HEK293 (cell line): Measurements from ENCODE around the gene RNASE3.

Experiments used
- CTCF ChIA-PET: fragments of 350-600 bp; formaldehyde crosslinking; extraction: SDS; loops from one replicate; lab custom pipeline; 2021; ENCODE audit warnings: antibody characterized with exemption; lab: Yijun Ruan, JAX
- POLR2A ChIA-PET: fragments of 300-600 bp; formaldehyde crosslinking; extraction: SDS; loops from one replicate; lab custom pipeline; 2020; ENCODE audit warnings: antibody characterized with exemption, inconsistent platforms; lab: Yijun Ruan, JAX
- H3K27ac ChIP-seq: fragments of 200-500 bp; sonication (Bioruptor generic); 2 replicates; pipeline ENCODE4 v1.5.1; 2014; ENCODE audit warnings: low read depth, low read length, control low read depth, inconsistent platforms; ENCODE audit errors: extremely low read depth
- H3K36me3 ChIP-seq, 2 experiments: fragments of 200-500 bp in 1 of 2; sonication (Bioruptor generic) in 1 of 2; 1 replicate in 1 of 2; 2 replicates in 1 of 2; pipeline ENCODE4 v1.5.1; 2014 to 2017; ENCODE audit warnings: inconsistent platforms in 2 of 2, low read length in 2 of 2; ENCODE audit not compliant: control insufficient read depth in 2 of 2, insufficient read depth in 1 of 2
- H3K4me1 ChIP-seq: fragments of 200-500 bp; sonication (Bioruptor generic); 2 replicates; pipeline ENCODE4 v1.5.1; 2014; ENCODE audit warnings: mild to moderate bottlenecking, low read length, inconsistent platforms; ENCODE audit not compliant: control insufficient read depth, insufficient read depth
- H3K4me3 ChIP-seq: 2 replicates; pipeline ENCODE4 v1.5.1; 2011; ENCODE audit warnings: low read depth, mild to moderate bottlenecking, control low read depth, low read length, moderate library complexity
- H3K9me3 ChIP-seq: fragments of 200-500 bp; sonication (Bioruptor generic); 2 replicates; pipeline ENCODE4 v1.5.1; 2014; ENCODE audit warnings: low read depth, low read length, inconsistent platforms; ENCODE audit not compliant: control insufficient read depth, insufficient read depth
- GLIS1 ChIP-seq: fragments of 450-650 bp; formaldehyde crosslinking; IDR thresholded peaks from 2 replicates; pipeline ENCODE4 v1.5.1; 2016; ENCODE audit warnings: missing biosample characterization, missing genetic modification characterization
- KLF7 ChIP-seq: fragments of 450-650 bp; formaldehyde crosslinking; IDR thresholded peaks from 2 replicates; pipeline ENCODE4 v1.5.1; 2016; ENCODE audit warnings: missing biosample characterization, missing genetic modification characterization, borderline replicate concordance
- OSR2 ChIP-seq: fragments of 450-650 bp; formaldehyde crosslinking; IDR thresholded peaks from 2 replicates; pipeline ENCODE4 v1.5.1; 2016; ENCODE audit warnings: missing biosample characterization, missing genetic modification characterization
- PATZ1 ChIP-seq: fragments of 450-650 bp; formaldehyde crosslinking; IDR thresholded peaks from 2 replicates; pipeline ENCODE4 v1.5.1; 2016; ENCODE audit warnings: missing biosample characterization, missing genetic modification characterization
- SCRT1 ChIP-seq: fragments of 450-650 bp; formaldehyde crosslinking; IDR thresholded peaks from 2 replicates; pipeline ENCODE4 v1.5.1; 2016; ENCODE audit warnings: missing biosample characterization, missing genetic modification characterization, borderline replicate concordance
- ZNF157 ChIP-seq: fragments of 450-650 bp; formaldehyde crosslinking; IDR thresholded peaks from 2 replicates; pipeline ENCODE4 v1.5.1; 2016; ENCODE audit warnings: missing biosample characterization, missing genetic modification characterization
- ZNF184 ChIP-seq: fragments of 450-650 bp; IDR thresholded peaks from 2 replicates; pipeline ENCODE4 v1.5.1; 2018; ENCODE audit warnings: missing biosample characterization, mild to moderate bottlenecking, missing genetic modification characterization
- ZNF26 ChIP-seq: fragments of 450-650 bp; formaldehyde crosslinking; IDR thresholded peaks from 2 replicates; pipeline ENCODE4 v1.5.1; 2016; ENCODE audit warnings: missing biosample characterization, missing genetic modification characterization
- ZNF354C ChIP-seq: fragments of 450-650 bp; formaldehyde crosslinking; IDR thresholded peaks from 2 replicates; pipeline ENCODE4 v1.5.1; 2016; ENCODE audit warnings: missing biosample characterization, missing genetic modification characterization, low read depth, borderline replicate concordance
- ZNF398 ChIP-seq: fragments of 450-650 bp; formaldehyde crosslinking; IDR thresholded peaks from 2 replicates; pipeline ENCODE4 v1.5.1; 2017; ENCODE audit warnings: missing biosample characterization, missing genetic modification characterization
- ZNF626 ChIP-seq: fragments of 450-650 bp; sonication (Bioruptor Pico); formaldehyde crosslinking; IDR thresholded peaks from 2 replicates; pipeline ENCODE4 v1.5.1; 2018; ENCODE audit warnings: missing biosample characterization, missing genetic modification characterization, inconsistent platforms
- ZNF645 ChIP-seq: fragments of 450-650 bp; formaldehyde crosslinking; IDR thresholded peaks from 2 replicates; pipeline ENCODE4; 2016; ENCODE audit warnings: missing biosample characterization, missing genetic modification characterization
- ZSCAN18 ChIP-seq: fragments of 450-650 bp; formaldehyde crosslinking; IDR thresholded peaks from 2 replicates; pipeline ENCODE4 v1.5.1; 2016; ENCODE audit warnings: missing biosample characterization, missing genetic modification characterization

The RNASE3 gene

GRCh38 chr14:20935303-20935984 is 44.3 kb downstream of the RNASE3 start:
- CTCF ChIA-PET = no interaction called here
- TF ChIP-seq ZNF184 (tag by site-specific recombination) (no peak), KLF7 (tag by site-specific recombination) (no peak), GLIS1 (no peak), ZNF398 (tag by site-specific recombination) (no peak), OSR2 (tag by site-specific recombination) (no peak), ZNF645 (no peak), ZNF26 (tag by site-specific recombination) (no peak), PATZ1 (no peak), SCRT1 (no peak), ZNF626 (tag by site-specific recombination) (no peak), ZNF354C (no peak), ZNF157 (tag by site-specific recombination) (no peak), ZSCAN18 (tag by site-specific recombination) (no peak)
- Histone ChIP-seq H3K27ac (no peak overlapping the region), H3K4me1 (no peaks in the 10 kb centered on the region), H3K4me3 (no peak overlapping the region), H3K36me3 (no peaks in the 10 kb centered on the region), H3K9me3 (no peaks in the 10 kb centered on the region)
- POLR2A ChIA-PET = no interaction called here
